ENCODE measurements around the gene SORBS1.

The SORBS1 gene

DNA sequence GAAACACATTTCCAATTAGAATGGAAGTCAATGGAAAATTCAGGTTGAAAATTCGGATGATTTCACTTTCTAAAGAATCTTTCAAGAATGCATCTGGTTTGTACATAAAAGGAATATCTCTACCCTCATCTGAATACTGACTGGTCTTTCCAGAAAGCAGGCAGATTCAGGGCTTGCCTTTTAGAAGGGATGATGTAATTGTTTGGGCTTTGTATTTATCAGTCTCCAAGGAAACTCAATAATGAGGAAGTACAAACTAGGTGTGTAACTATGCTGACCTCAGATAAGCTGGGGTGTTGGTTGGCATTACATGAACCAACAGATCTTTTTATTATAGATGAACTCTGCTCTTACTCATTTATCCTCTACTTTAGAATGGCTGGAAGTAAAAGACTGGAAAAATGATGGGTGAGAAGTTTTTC lies 294.5 kb downstream of the SORBS1 start:
- no peak for TF ChIP-seq GATA3 (IDR thresholded peaks at IDR 0.05; ENCODE audit: low read depth, low read length)
- no peak for TF ChIP-seq GATA2 (IDR thresholded peaks at IDR 0.05; ENCODE audit: low read depth, low read length)

DNA sequence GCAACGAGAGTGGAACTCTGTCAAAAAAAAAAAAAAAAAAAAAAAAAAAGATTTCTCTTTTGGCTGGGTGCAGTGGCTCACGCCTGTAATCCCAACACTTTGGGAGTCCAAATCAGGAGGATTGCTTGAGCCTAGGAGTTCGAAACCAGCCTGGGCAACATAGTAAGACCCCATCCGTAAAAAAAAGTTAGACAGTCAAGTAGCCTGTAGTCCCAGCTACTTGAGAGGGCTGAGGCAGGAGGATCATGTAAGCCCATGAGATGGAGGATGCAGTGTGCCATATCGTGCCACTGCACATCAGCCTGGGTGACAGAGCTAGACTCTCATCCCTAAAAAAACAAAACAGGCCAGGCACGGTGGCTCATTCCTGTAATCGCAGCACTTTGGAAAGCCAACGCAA lies 295.6 kb downstream of the SORBS1 start:
- TF ChIP-seq GATA2 (IDR thresholded peaks at IDR 0.05; ENCODE audit: low read depth, low read length) (no peak), GATA3 (IDR thresholded peaks at IDR 0.05; ENCODE audit: low read depth, low read length) (no peak)

DNA sequence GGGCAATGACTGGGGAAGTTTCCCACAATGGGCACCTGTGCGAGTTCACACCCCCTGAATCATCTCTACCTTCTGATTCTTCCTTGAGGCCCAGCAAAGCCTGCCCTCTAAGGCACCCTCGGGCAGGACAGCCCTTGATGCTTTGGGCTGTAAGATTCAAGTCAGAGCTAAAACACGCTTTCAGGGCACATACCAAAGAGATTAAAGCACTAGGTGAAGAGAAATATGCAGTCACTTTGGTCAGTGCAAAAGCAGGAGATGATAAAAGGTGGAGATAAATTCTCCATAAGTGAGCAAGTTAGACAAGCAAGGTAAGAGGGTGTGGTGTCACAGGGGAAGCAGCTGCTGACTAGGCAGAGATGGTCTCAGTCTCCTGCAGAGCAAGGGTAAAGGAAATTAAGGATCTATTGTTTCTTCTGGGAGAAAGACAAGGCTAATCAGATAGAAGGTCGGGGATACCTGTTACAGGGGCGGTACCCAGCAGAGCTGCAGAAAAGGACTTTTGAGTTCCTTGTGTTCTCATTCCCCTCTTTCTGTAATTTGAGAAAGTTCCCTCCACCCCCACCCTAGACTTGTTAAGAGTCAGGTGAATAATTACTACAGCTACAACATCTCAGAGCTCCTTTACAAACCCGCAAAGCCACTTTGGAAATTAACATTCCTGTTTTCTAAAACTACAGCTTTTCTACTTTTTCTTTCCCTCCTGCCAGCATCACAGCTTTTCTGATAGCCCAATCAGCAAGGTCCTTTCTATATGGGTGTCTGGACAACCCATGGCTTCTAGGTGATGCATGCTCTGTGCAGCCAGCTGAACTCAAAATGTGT lies 296.7 kb downstream of the SORBS1 start:
- TF ChIP-seq GATA2 (IDR thresholded peaks at IDR 0.05; ENCODE audit: low read depth, low read length), result no peak
- no peak for TF ChIP-seq GATA3 (IDR thresholded peaks at IDR 0.05; ENCODE audit: low read depth, low read length)

DNA sequence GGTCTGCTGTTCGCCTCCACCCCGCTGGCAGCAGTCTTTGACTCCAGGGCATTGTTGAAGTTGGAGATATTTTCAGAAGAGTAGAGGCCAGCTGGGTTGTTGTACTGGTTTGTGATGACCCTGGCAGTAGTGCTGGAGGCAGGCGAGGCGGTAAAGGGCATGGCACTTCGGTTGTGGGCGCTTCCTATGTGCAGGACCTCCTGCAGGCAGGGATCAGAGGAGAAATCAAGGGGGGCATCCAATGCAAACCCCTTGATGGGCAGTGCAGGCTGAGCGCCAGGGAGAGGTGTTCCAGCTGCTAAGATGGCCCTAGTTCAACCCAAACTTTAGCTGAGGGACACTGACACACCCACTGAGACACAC lies 297.3 kb downstream of the SORBS1 start:
- TF ChIP-seq GATA3 (IDR thresholded peaks at IDR 0.05; ENCODE audit: low read depth, low read length) (no peak), GATA2 (IDR thresholded peaks at IDR 0.05; ENCODE audit: low read depth, low read length) (no peak)

DNA sequence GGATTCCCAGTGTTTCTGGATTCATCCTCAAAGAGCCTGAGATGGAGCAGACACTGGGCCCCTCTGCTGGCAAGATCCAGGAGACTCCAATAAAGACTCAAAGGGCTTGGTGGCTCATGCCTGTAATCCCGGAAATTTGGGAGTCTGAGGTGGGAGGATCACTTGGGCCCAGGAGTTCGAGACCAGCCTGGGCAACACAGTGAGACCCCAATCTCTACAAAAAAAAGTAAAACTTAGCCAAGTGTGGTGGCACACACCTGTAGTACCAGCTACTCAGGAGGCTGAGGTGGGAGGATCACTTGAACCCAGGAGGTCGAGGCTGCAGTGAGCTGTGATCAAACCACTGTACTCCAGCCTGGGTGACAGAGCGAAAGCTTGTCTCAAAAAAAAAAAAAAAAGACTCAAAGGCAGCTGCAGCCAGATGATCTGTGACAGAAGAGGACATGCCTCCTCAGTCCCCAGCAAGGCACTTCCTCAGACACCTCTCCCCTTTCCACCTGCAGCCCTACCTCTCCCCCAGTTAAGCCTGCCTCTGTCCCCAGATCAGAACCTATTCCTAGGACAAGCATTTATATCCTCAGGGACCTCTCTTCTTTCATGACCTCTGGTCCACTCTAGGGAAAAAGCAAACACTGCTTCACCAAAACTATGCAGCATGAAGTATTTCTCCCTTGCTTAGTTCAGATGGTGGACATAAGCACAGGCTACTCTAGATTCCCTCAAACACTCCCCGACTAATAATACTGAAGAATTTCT lies 298.2 kb downstream of the SORBS1 start:
- TF ChIP-seq GATA3 (IDR thresholded peaks at IDR 0.05; ENCODE audit: low read depth, low read length) (no peak), GATA2 (IDR thresholded peaks at IDR 0.05; ENCODE audit: low read depth, low read length) (no peak)

DNA sequence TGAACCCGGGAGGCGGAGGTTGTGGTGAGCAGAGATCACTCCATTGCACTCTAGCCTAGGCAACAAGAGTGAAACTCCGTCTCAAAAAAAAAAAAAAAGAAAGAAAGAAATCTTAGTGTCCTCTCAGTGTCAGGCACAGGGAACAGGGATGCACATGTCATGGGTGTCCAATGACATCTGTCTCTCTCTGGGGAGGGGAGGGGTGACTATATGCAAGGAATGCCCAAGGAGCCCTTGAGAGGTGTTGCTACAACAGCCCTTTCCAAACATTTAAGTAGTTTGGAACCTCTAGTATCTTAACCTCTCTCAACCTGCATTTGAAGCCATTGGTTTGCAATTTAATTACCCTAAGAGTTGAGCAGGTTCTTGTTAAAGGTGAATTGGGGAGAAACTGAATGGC lies 299.2 kb downstream of the SORBS1 start:
- TF ChIP-seq GATA3 (IDR thresholded peaks at IDR 0.05; ENCODE audit: low read depth, low read length), result no peak
- TF ChIP-seq GATA2 (IDR thresholded peaks at IDR 0.05; ENCODE audit: low read depth, low read length), result no peak

Measured in SH-SY5Y (cell line).